GM21717 (cell line): ENCODE measurements around the gene ACTA1.
"Not testable (repeated sequence)": the region's sequence is repeated elsewhere in the genome, so short reads cannot be mapped to it uniquely, and the experiment has no call there.

Experiments used
- ATAC-seq: cut with Tn5 transposase; IDR thresholded peaks from one replicate; pipeline ENCODE4 v1.9.1; 2021; ENCODE audit warnings: mild to moderate bottlenecking, moderate library complexity; ENCODE audit not compliant: unreplicated experiment

The ACTA1 gene

GRCh38 chr1:229409616-229410369 is 24.1 kb downstream of the ACTA1 start:
- no peak for ATAC-seq

DNA sequence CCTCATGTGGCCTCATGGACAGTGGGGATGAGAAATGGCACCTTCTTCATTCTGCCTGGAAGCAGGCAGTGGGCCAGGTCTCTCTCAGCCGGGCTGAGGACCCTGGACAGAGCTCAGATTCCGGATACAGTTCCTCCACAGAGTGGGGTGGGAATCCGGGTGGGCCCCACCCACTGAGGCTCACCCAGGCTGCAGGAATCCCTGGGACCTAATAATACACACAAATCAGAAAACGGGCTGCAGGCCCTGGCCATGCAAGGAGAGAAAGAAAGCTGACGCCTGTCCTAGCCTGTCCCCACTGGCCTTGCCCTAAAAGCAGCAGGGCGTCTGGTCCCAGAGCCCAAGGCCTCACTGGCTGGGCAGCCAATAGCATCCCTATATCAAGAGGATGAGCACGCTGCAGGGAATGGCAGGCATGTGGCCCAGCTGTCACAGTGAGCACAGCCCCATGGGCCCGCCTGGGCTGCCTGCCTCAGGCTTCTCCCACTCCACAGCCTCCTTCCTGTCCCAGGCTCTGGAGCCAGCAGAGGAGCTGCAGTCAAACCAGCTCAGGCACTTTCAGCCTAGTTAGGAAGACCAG is 25.3 kb downstream of the ACTA1 start:
- no peak for ATAC-seq

- no peak for ATAC-seq
Observed at GRCh38 chr1:229407206-229408026, 26.5 kb downstream of the ACTA1 start.

DNA sequence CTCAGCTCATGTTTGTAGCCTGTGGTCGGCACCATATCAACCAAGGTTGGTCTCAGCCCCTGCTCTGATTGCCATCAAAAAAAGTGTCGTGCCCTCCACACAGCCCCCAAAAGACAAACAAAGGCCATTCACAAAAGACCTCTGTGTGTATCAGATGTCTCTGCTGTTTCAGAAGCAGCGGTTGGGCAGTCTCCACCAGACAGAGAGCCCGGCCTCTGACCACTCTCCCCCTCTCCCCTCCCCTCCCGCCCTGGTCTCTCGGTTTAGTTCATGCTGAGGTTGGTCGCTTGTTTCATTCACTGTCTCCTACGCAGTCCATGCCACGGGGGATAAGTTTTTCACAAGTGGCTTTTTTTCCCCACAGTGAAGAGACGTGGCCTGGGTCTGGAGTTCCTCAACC is 27.1 kb downstream of the ACTA1 start:
- no peak for ATAC-seq

GRCh38 chr1:229403573-229403972 is 30.3 kb downstream of the ACTA1 start:
- no peak for ATAC-seq

GRCh38 chr1:229402993-229403392 is 30.9 kb downstream of the ACTA1 start:
- ATAC-seq: no peak

GRCh38 chr1:229402329-229402728 is 31.6 kb downstream of the ACTA1 start:
- not testable (repeated sequence) for ATAC-seq

GRCh38 chr1:229397762-229398161 is 36.1 kb downstream of the ACTA1 start:
- ATAC-seq: no peak

- ATAC-seq: no peak
Observed at GRCh38 chr1:229396585-229397206, 37.2 kb downstream of the ACTA1 start.

- ATAC-seq: not testable (repeated sequence)
Observed at GRCh38 chr1:229394517-229394916, 39.4 kb downstream of the ACTA1 start.

DNA sequence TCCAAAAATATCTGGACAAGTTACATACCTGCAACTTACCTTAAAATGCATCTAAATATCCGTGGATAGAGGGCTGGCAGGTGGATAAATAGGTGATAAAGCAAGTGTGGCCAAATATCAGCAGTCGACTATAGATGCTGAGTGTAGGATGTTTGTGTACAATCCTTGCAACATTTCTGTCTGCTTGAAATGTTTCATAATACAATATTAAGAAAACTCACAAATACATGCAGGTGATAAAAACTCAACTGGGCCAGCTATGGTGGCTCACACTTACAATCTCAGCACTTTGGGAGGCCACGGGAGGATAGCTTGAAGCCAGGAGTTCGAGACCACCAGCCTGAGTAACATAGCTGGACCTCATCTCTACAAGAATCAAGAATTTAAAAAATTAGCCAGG is 41.0 kb downstream of the ACTA1 start:
- ATAC-seq: no peak

DNA sequence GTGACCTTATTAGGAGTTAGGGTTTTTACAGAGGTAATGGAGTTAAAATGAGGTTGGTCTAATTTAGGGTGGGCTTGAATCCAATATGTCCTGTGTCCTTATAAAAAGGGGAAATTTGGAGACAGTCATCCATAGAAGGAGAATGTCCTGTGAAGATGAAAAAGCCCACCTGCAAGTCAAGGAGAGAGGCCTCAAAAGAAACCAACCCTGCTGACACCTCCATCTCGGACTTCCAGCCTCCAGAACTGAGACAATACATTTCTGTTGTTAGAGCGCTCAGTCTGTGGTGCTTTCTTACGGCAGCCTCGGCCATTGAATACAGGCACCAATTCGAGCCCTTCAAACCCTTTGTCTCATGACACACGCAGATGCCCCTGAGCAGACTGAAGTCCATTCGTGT is 43.8 kb downstream of the ACTA1 start:
- no peak for ATAC-seq

DNA sequence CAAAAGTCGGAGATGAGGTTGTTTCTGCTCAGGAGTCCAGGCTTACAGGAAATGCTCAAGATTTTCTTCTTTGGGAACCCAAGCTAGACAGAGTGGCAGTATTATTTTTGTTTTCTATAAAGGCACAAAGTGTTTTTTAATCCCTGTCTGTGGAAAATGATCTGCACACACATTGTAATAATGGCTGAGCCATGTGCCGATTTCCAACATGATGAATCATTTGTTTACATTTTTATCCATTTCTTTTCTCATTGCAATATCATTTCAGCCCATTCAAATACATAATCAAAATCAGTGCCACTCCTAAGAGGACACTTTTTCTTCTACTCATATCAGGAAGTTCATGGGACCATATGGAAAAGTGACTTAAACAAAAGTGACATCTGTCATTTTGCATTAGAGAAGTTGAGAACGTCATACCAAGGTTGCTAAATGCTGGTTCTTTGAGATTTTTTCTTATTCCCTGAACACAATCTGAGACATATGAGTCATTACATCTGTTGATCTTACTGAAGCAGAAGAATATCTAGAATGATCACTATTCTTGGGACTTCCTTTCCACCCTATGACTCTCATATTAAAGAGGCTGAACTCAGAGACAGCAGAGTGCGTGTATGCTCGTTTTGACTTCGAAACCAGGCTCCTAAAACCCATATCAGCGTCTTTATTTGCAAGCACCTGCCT is 44.9 kb downstream of the ACTA1 start:
- ATAC-seq: no peak

DNA sequence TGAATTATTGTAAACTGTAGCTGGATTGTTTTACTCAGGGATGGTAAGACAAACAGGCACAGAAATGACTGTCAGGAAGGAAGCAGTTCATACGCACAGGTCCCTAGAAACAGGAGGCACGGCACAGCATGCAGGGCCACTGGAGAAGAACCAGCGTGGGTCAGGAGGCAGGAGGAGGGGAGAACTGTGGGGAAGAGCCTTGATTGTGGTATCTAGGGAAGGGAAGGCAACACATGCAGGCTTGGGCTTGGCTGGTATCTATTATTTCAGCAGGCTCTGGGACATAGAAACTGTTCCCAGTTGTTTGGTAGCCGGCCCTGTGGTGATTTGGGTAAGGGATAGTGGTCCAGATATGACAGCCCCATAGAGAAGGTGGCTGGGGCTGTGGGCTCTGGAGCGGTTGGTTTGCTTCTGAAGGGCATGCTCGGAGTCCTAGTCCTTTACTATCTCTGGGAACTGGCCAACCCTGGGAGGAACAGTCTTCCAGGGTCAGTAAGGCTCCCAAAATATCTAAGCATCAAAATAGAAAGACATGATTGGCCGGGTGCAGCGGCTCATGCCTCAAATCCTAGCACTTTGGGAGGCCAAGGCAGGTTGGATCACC is 47.9 kb downstream of the ACTA1 start:
- no peak for ATAC-seq

- no peak for ATAC-seq
Observed at GRCh38 chr1:229384822-229385221, 49.1 kb downstream of the ACTA1 start.

- ATAC-seq: no peak
Observed at GRCh38 chr1:229383961-229384360, 49.9 kb downstream of the ACTA1 start.

- no peak for ATAC-seq
Observed at GRCh38 chr1:229383188-229383587, 50.7 kb downstream of the ACTA1 start.
